Tongue (tissue), 2 donors: ENCODE results near the gene CNR1. TPM values are rescaled to one million over a fixed set of nuclear protein-coding genes. Genes with fewer than 3 reads are reported as not detected.

ENCODE experiments used
- DNase-seq: peaks from one replicate; pipeline ENCODE4 v3.0.0-alpha.2; 2015
- total RNA-seq: library from RNA; depleted of rRNA; stranded (reverse); fragments of >200 nt; gene quantifications from one replicate; pipeline ENCODE4 v1.2.3, GENCODE V29; 2014

The CNR1 gene
- total RNA-seq, 1 donor from 2014 or later: 0.51 TPM

- no peak for DNase-seq
These were observed 22.6 kb downstream of the CNR1 start for GRCh38 chr6:88143421-88144157.

GRCh38 chr6:88142297-88142668 lies 23.9 kb downstream of the CNR1 start:
- DNase-seq: no peak

GRCh38 chr6:88141561-88142296 lies 24.4 kb downstream of the CNR1 start:
- DNase-seq: no peak

- no peak for DNase-seq
These were observed 28.2 kb downstream of the CNR1 start for GRCh38 chr6:88137915-88138314.

GRCh38 chr6:88135578-88136114 lies 30.5 kb downstream of the CNR1 start:
- DNase-seq: no peak

GRCh38 chr6:88134575-88134974 lies 31.6 kb downstream of the CNR1 start:
- DNase-seq: no peak

- DNase-seq: peak; percentile 2
These were observed 32.4 kb downstream of the CNR1 start for GRCh38 chr6:88133718-88134117.

- no peak for DNase-seq
These were observed 41.1 kb downstream of the CNR1 start for GRCh38 chr6:88124925-88125557.

- DNase-seq: no peak
These were observed 45.5 kb downstream of the CNR1 start for GRCh38 chr6:88120635-88121034.

DNA sequence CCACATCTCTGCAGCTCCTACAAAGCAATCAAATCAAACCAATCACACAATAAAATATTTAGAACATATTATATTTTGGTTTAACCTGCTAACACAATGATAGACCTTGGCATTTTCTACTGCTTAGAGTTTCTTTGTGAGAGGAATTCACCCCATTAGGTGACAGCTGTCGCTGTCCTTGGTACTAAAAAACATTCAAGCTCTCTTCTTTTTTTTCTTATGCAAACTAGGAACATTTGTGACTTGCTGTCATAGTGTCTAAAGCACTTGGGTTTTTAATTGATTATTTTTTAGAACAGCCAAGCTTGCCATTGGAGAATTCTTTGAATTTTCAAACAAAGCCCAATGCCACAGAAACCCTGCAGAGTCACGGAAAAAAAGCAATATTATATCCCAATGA lies 46.4 kb downstream of the CNR1 start:
- DNase-seq: peak; percentile 17

GRCh38 chr6:88116276-88116675 lies 49.9 kb downstream of the CNR1 start:
- DNase-seq: no peak

DNA sequence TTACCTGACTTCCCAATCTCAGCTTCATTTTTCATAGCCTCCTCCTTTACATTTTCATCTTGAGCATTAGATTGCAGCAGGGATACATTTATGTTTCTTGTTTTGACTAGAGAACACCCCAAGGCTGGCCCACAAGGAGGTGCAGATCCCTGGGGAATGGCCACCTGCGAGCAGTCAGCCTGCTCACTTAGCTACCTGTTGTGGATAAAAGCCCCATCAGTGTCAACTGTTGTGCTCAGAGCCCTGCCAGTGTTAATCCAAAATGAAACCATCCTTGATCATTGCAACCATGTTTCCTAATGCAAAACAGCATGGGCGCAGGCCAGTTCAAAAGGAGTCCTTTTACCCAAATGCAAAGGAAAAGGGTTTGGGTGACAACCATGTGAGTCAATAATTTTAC lies 50.8 kb downstream of the CNR1 start:
- no peak for DNase-seq

GRCh38 chr6:88114838-88115237 lies 51.3 kb downstream of the CNR1 start:
- no peak for DNase-seq

- no peak for DNase-seq
These were observed 54.2 kb downstream of the CNR1 start for GRCh38 chr6:88111991-88112390.

DNA sequence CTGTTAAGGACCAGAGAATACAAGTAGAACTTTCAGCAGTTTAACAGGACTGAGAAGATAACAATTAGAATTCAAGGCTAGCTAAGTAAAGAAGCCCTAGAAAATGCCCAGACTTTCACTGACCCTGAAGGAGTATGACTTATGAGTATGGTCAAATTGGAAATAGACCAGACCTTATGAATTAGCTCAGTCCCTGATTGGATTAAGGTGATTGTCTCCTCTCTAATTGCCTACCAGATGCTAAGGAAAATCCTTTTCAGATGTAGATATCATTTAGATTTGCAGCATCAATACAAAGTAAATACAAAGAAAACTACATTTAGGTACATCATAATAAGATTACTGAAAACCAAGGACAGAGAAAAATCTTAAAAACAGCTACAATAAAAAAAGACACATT lies 58.9 kb downstream of the CNR1 start:
- DNase-seq: peak; percentile 1

DNA sequence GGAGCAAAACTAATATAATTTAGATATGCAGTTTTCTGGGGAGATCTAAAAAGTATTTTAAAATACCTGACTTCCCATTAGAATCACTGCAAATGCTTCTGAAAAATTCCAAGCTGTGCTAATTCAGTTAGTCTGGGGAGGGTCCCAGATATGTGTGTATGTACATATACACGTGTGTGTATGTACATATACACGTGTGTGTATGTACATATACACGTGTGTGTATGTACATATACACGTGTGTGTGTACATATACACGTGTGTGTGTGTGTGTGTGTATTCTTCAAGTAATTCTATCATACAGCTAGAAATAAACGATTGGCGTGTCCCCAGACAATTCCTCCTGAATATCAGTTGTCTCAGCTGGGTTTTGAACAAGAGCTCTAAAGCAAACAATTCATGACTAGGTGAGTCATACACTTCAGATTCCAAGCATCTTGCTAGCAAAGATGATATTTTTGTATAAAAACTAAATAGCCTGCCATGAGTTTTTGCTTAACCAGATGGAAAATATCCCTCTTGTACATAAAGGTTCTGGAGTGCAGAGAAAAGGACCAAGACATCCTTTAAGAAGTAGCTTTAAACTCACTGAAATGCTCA lies 60.3 kb downstream of the CNR1 start:
- DNase-seq: no peak

Other genes with a start within 250 kb of the CNR1 start
- gene SPACA1, start 118.5 kb downstream of the CNR1 start, total RNA-seq: not detected